Stomach (tissue), 4 donors: ENCODE data around the gene TFAM.

Source experiments
- POLR2A ChIP-seq, 4 donors: fragments of 450-650 bp; IDR thresholded peaks; one replicate each; pipeline ENCODE4 v1.6.1; 2016; ENCODE audit warnings: antibody characterized with exemption in 4 of 4, control low read depth in 2 of 4, mild to moderate bottlenecking in 1 of 4, moderate library complexity in 1 of 4
- POLR2AphosphoS5 ChIP-seq, 3 donors: sonication (generic); formaldehyde crosslinking; IDR thresholded peaks; one replicate each; pipeline ENCODE4 v1.6.1; 2016; ENCODE audit warnings: antibody characterized with exemption in 3 of 3
- TF ChIP-seq, protein P1 (sequence below), 7 experiments: fragments of 450-650 bp in 4 of 7; fragments of 200-600 bp in 3 of 7; sonication (generic) in 3 of 7; IDR thresholded peaks; one replicate each; pipeline ENCODE4 v1.5.1; 2016 to 2019; ENCODE audit warnings: antibody characterized with exemption in 7 of 7, control low read depth in 2 of 7, mild to moderate bottlenecking in 1 of 7

DNA sequence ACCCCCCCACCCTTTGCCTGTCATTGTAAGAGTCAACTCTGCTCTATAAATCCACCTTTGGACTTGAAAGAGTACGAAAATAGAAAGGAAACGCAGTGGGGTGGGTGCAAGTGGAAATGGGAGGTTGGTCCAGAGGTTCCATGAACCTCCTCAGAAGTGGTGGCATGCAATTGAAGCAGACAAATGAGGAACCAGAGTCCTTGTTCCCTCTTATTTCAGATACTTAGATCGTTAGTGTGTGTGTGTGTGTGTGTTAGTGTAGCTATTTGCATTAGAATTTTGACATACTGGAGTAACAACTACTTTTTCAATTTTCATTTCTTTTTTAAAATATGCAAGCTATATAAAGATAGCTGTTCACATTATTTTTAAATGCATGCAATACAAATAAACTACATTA, 18.1 kb upstream of the TFAM start:
- TF ChIP-seq, protein P1, sequence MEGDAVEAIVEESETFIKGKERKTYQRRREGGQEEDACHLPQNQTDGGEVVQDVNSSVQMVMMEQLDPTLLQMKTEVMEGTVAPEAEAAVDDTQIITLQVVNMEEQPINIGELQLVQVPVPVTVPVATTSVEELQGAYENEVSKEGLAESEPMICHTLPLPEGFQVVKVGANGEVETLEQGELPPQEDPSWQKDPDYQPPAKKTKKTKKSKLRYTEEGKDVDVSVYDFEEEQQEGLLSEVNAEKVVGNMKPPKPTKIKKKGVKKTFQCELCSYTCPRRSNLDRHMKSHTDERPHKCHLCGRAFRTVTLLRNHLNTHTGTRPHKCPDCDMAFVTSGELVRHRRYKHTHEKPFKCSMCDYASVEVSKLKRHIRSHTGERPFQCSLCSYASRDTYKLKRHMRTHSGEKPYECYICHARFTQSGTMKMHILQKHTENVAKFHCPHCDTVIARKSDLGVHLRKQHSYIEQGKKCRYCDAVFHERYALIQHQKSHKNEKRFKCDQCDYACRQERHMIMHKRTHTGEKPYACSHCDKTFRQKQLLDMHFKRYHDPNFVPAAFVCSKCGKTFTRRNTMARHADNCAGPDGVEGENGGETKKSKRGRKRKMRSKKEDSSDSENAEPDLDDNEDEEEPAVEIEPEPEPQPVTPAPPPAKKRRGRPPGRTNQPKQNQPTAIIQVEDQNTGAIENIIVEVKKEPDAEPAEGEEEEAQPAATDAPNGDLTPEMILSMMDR (IDR thresholded peaks at IDR 0.05), result no peak
- TF ChIP-seq POLR2A (IDR thresholded peaks at IDR 0.05) (no peak), POLR2AphosphoS5 (IDR thresholded peaks at IDR 0.05) (no peak)
